Parathyroid adenoma (tissue), 2 donors: ENCODE measurements around the gene ENG.

Experiments used
- H2AFZ ChIP-seq: fragments of 300-600 bp; sonication (generic); one replicate; pipeline ENCODE4 v1.7.0; 2017; ENCODE audit warnings: antibody characterized with exemption, mild to moderate bottlenecking
- H3K27ac ChIP-seq: fragments of 300-600 bp; sonication (generic); one replicate; pipeline ENCODE4 v1.7.0; 2017
- H3K27me3 ChIP-seq: fragments of 300-600 bp; sonication (generic); one replicate; pipeline ENCODE4 v1.7.0; 2017; ENCODE audit warnings: low read length; ENCODE audit not compliant: control insufficient read depth, insufficient read depth
- H3K36me3 ChIP-seq: fragments of 300-600 bp; sonication (generic); one replicate; pipeline ENCODE4 v1.7.0; 2017; ENCODE audit warnings: low read length; ENCODE audit not compliant: control insufficient read depth, insufficient read depth
- H3K4me1 ChIP-seq: fragments of 300-600 bp; sonication (generic); one replicate; pipeline ENCODE4 v1.7.0; 2017; ENCODE audit warnings: control low read depth
- H3K4me2 ChIP-seq: fragments of 300-600 bp; sonication (generic); one replicate; pipeline ENCODE4 v1.7.0; 2017; ENCODE audit warnings: low read length
- H3K4me3 ChIP-seq: fragments of 300-600 bp; sonication (generic); one replicate; pipeline ENCODE4 v1.7.0; 2017; ENCODE audit warnings: low read depth, low read length
- H3K79me2 ChIP-seq: fragments of 300-600 bp; sonication (generic); one replicate; pipeline ENCODE4 v1.7.0; 2017; ENCODE audit warnings: control low read depth
- H3K9ac ChIP-seq: fragments of 300-600 bp; sonication (generic); one replicate; pipeline ENCODE4 v1.7.0; 2017; ENCODE audit warnings: mild to moderate bottlenecking
- H3K9me3 ChIP-seq: fragments of 300-600 bp; sonication (generic); one replicate; pipeline ENCODE4 v1.7.0; 2017; ENCODE audit warnings: low read length; ENCODE audit not compliant: control insufficient read depth
- TF ChIP-seq, protein P1 (sequence below): fragments of 300-600 bp; sonication (generic); IDR thresholded peaks from one replicate; pipeline ENCODE4 v1.7.0; 2017; ENCODE audit warnings: antibody characterized with exemption, mild to moderate bottlenecking
- donor health status: primary hyperparathyroidism.

Gene ENG

DNA sequence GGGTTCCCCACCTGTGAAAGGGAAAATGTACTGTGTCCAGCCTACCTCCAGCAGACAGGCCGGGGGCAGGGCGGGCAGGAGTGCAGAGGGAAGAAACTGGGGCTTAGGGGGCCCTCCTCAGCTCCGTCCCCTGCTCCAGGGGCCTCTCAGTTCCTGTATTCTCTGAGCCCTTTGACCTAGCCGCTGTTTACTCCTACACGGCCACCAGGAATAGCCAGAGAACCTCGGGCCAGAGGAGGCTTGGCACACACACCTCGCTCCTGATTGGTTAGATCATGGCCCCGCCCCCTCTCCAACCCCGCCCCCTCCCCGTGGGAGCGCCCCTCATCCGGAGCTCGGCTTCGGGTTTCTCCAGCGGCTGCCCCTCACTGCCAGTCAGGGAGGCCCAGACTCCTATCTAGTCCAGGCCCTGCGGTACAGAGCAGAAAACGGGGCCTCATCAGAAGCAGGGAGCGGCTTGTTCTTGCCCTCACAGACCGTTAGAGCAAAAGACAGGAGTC lies 42.8 kb upstream of the ENG start:
- no peaks in the 10 kb centered on the region for H3K79me2 ChIP-seq
- no peak overlapping the region for H2AFZ ChIP-seq
- H3K27me3 ChIP-seq, result no peaks in the 10 kb centered on the region
- peaks cover 3% of the 10 kb centered on the region for H3K4me1 ChIP-seq
- H3K9me3 ChIP-seq, result no peaks in the 10 kb centered on the region
- no peak overlapping the region for H3K9ac ChIP-seq
- no peak overlapping the region for H3K4me2 ChIP-seq
- H3K27ac ChIP-seq, result peak overlapping the region; percentile 24
- H3K4me3 ChIP-seq, result peak overlapping the region; percentile 16
- no peaks in the 10 kb centered on the region for H3K36me3 ChIP-seq
- TF ChIP-seq, protein P1, sequence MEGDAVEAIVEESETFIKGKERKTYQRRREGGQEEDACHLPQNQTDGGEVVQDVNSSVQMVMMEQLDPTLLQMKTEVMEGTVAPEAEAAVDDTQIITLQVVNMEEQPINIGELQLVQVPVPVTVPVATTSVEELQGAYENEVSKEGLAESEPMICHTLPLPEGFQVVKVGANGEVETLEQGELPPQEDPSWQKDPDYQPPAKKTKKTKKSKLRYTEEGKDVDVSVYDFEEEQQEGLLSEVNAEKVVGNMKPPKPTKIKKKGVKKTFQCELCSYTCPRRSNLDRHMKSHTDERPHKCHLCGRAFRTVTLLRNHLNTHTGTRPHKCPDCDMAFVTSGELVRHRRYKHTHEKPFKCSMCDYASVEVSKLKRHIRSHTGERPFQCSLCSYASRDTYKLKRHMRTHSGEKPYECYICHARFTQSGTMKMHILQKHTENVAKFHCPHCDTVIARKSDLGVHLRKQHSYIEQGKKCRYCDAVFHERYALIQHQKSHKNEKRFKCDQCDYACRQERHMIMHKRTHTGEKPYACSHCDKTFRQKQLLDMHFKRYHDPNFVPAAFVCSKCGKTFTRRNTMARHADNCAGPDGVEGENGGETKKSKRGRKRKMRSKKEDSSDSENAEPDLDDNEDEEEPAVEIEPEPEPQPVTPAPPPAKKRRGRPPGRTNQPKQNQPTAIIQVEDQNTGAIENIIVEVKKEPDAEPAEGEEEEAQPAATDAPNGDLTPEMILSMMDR, result no peak

DNA sequence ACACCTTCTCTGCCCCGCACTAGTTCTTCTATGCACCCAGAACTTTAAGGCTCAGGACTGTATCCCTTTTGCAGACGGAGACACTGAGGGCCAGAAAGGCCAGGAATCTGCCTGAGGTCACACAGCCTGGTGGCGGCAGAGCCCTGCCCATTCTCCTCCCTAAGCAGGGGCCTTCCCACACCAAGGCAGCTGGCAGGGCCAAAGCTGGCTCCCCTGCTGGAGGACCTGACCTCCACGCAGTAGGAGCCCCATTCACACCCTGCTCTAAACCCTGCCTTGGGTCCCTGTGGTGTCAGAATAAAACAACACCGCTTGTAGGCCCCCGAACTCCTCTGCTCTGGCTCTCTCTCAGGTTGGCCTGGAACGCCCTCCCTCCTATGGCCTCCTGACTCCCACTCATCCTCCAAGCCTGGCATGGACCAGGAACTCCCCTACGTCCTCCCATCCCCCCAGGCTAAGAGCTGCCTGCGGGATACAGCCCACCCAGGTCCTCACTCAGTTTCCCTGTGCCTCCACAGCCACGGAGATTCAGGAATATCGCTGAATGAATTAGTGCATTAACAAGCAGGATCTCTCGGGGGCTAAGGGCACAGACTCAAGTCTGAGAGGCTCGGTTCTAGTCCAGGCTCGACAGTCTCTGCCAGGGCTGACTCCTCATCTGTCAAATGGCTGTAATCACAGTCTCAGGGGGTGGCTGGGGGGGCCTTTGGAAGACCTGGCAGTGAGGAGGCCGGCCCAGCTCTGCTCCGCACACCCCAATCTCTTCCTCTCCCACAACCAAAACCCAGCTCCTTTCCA lies 42.1 kb upstream of the ENG start:
- Histone ChIP-seq H3K79me2 (no peaks in the 10 kb centered on the region), H3K4me2 (no peak overlapping the region), H3K36me3 (no peaks in the 10 kb centered on the region), H3K4me1 (peaks cover 3% of the 10 kb centered on the region), H3K9ac (no peak overlapping the region), H2AFZ (no peak overlapping the region), H3K4me3 (no peak overlapping the region), H3K27ac (no peak overlapping the region), H3K27me3 (no peaks in the 10 kb centered on the region), H3K9me3 (no peaks in the 10 kb centered on the region)
- TF ChIP-seq, protein P1, result no peak

DNA sequence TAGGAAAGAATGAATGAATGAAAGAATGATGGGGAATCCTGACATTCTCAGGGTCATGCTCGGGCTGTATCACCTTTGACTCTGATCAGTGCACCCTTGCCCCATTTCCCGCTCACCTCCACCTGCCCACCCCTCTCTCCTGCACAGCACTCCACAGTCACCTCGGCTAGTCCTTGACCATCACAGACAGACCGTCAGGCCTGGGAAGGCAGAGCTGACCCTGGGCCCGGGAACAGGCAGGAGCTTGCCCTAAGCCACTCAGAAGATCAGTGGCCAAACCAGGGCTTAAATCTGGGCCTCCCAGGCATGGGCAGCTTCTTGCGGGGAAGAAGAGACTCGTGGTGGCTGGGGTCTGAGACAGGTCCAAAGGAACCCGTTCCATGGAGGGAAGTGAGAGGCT lies 41.4 kb upstream of the ENG start:
- TF ChIP-seq, protein P1, result no peak
- Histone ChIP-seq H3K4me3 (no peak overlapping the region), H3K4me2 (no peak overlapping the region), H3K36me3 (no peaks in the 10 kb centered on the region), H3K79me2 (no peaks in the 10 kb centered on the region), H3K27ac (no peak overlapping the region), H3K9me3 (no peaks in the 10 kb centered on the region), H3K9ac (no peak overlapping the region), H3K27me3 (no peaks in the 10 kb centered on the region), H3K4me1 (peaks cover 3% of the 10 kb centered on the region), H2AFZ (no peak overlapping the region)

DNA sequence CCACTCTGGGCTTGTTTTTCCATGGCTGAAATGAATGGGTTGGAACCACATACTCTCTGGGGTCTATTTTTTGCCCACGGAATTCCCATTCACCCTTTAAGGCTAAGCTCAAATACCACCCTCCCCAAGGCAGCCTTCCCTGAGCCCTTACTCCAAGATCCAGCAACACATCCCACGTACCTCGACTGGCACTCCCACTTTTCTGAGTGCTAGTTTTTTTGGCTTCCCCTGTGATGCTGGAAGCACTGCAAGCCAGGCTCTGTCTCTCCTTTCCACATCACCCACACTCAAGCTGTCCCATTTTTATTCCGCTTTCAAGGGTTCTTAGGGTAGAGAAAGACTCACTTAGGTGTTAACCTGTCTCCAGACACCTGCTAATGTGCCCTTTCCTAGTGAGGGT lies 38.9 kb upstream of the ENG start:
- TF ChIP-seq, protein P1, result no peak
- Histone ChIP-seq H3K36me3 (no peaks in the 10 kb centered on the region), H3K4me2 (no peak overlapping the region), H3K4me3 (no peak overlapping the region), H3K9me3 (no peaks in the 10 kb centered on the region), H3K9ac (no peak overlapping the region), H3K79me2 (no peaks in the 10 kb centered on the region), H2AFZ (no peak overlapping the region), H3K27ac (no peak overlapping the region), H3K4me1 (no peaks in the 10 kb centered on the region), H3K27me3 (no peaks in the 10 kb centered on the region)

DNA sequence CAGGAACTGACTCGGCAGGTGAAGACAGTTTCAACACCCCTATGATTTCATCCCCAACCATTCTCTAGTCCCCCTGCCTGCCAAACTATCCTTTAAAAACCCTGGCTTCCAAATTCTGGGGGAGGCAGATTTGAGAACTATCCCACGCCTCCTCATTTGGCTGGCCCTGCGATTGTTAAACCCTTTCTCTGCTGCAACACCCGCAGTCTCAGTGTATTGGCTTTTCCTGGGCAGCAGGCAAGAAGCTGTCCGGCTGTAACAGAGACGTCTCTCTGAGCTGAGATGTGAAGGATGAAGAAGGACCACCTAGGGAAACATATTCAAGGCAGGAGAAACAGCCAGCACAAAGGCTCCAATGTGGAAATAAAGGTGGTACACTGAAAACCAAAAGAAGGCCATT lies 38.4 kb upstream of the ENG start:
- H3K9ac ChIP-seq, result no peak overlapping the region
- no peak overlapping the region for H3K4me3 ChIP-seq
- H3K9me3 ChIP-seq, result no peaks in the 10 kb centered on the region
- no peaks in the 10 kb centered on the region for H3K27me3 ChIP-seq
- no peak overlapping the region for H2AFZ ChIP-seq
- H3K4me2 ChIP-seq, result no peak overlapping the region
- TF ChIP-seq, protein P1, result no peak
- H3K27ac ChIP-seq, result no peak overlapping the region
- H3K4me1 ChIP-seq, result no peaks in the 10 kb centered on the region
- no peaks in the 10 kb centered on the region for H3K36me3 ChIP-seq
- H3K79me2 ChIP-seq, result no peaks in the 10 kb centered on the region
